Measurements from ENCODE around the gene EMSY. TPM values are rescaled to one million over a fixed set of nuclear protein-coding genes. Genes with fewer than 3 reads are reported as not detected.

EMSY gene
- total and polyA plus RNA-seq, 2 of the 13 experiments (the other 11 are each of a cell fraction or from before 2014, with no cell fraction given) = 11.6 to 18.5 TPM

GRCh38 chr11:76523786-76524436 is 79.1 kb downstream of the EMSY start:
- DNase-seq (ENCODE audit: low spot score) = peak; percentile 87
- H3K4me2 ChIP-seq (ENCODE audit: low read depth, low read length) = peak overlapping the region; percentile 36; the same call in 1 of the 2 replicates
- no peak for FAIRE-seq
- peaks cover 1 to 13% of the 10 kb centered on the region in 2 experiments; a peak in 2 of 5 replicates for H3K36me3 ChIP-seq (replicated peaks in 1 of 2; ENCODE audit: control insufficient read depth in 1 of 2, insufficient read depth in 2 of 2, low read length in 2 of 2)
- peaks cover 51% of the 10 kb centered on the region for H3K4me1 ChIP-seq (ENCODE audit: insufficient read depth, low read length)
- H3K27ac ChIP-seq (ENCODE audit: extremely low read length, insufficient read depth, low read length) = peak overlapping the region; percentile 27
- no peaks in the 10 kb centered on the region for H3K79me2 ChIP-seq (ENCODE audit: insufficient read depth, low read length)
- H3K4me3 ChIP-seq (replicated peaks in 1 of 3; ENCODE audit: insufficient read depth in 1 of 3, low read depth in 2 of 3, low read length in 3 of 3) = no peak overlapping the region
- H3K9me3 ChIP-seq (ENCODE audit: low read length) = no peaks in the 10 kb centered on the region
- ATAC-seq = peak; percentile 82
- no peaks in the 10 kb centered on the region; the same call in 1 of the 2 replicates for H4K20me1 ChIP-seq (ENCODE audit: insufficient read depth, low read length)
- WGBS (ENCODE audit: low lambda C conversion rate) = 72% methylated on average over 2 of the region's 2 CpGs
- no TSS peak for BruUV-seq (replicated peaks)
- in situ Hi-C loops (cut with HindIII; ENCODE audit: extremely low pct_ligation_motif_present, low pct_unique_long_range_greater_than_20kb) (no loop called here), intact Hi-C loops (cut with micrococcal nuclease; ENCODE audit: unreplicated experiment) (no loop called here)
- ChIA-PET CTCF (ENCODE audit: low intra/inter-chr PET ratio, low total read pairs) (no interaction called here), POLR2A (no interaction called here)
- no peaks in the 10 kb centered on the region for H3K27me3 ChIP-seq (ENCODE audit: control insufficient read depth in 1 of 2, insufficient read depth in 2 of 2, low read length in 2 of 2)
- no peak overlapping the region for H2AFZ ChIP-seq (ENCODE audit: low read length)
- H3K9ac ChIP-seq (ENCODE audit: insufficient read depth, low read depth, low read length) = no peak overlapping the region
- TF ChIP-seq NCOA2 (CRISPR knock-in tag; IDR thresholded peaks at IDR 0.05) = peak; percentile 80
- TF ChIP-seq CCDC6 (CRISPR knock-in tag; IDR thresholded peaks at IDR 0.05) = no peak
- TF ChIP-seq CBX1 (IDR thresholded peaks at IDR 0.05; ENCODE audit: low read depth) = no peak
- TF ChIP-seq ZNF570 (CRISPR knock-in tag; IDR thresholded peaks at IDR 0.05; ENCODE audit: borderline replicate concordance) = no peak
- TF ChIP-seq JARID2 (CRISPR knock-in tag; IDR thresholded peaks at IDR 0.05; ENCODE audit: insufficient replicate concordance) = no peak
- TF ChIP-seq NFATC3 (CRISPR knock-in tag; IDR thresholded peaks at IDR 0.05) = no peak
- no peak for TF ChIP-seq ZNF556 (CRISPR knock-in tag; IDR thresholded peaks at IDR 0.05; ENCODE audit: borderline replicate concordance)
- 0 out of 2 replicates have a peak, but pooled peaks have one; percentile 28 for TF ChIP-seq HNF4A (CRISPR knock-in tag; IDR thresholded peaks at IDR 0.05)
- no peak for TF ChIP-seq ZNF776 (CRISPR knock-in tag; IDR thresholded peaks at IDR 0.05)
- TF ChIP-seq TOPORS (CRISPR knock-in tag; IDR thresholded peaks at IDR 0.05) = no peak
- no peak for TF ChIP-seq ZBTB25 (CRISPR knock-in tag; IDR thresholded peaks at IDR 0.05)
- TF ChIP-seq ZNF382 (CRISPR knock-in tag; IDR thresholded peaks at IDR 0.05; ENCODE audit: borderline replicate concordance) = no peak
- TF ChIP-seq HMGXB4 (CRISPR knock-in tag; IDR thresholded peaks at IDR 0.05; ENCODE audit: borderline replicate concordance in 1 of 2, low read depth in 1 of 2) = 0 out of 4 replicates have a peak, but pooled peaks of 1 of the 2 experiments have one; percentile 21
- TF ChIP-seq EZH2 (conservative IDR thresholded peaks at IDR 0.05; ENCODE audit: low read depth, low read length) = no peak
- peak; percentile 57; the same call in 1 of the 2 replicates for TF ChIP-seq PITX1 (CRISPR knock-in tag; IDR thresholded peaks at IDR 0.05)
- TF ChIP-seq KAT2B (IDR thresholded peaks at IDR 0.05; ENCODE audit: borderline replicate concordance, low read depth, low read length) = no peak
- TF ChIP-seq ZMYM2 (CRISPR knock-in tag; IDR thresholded peaks at IDR 0.05) = 0 out of 2 replicates have a peak, but pooled peaks have one; percentile 58
- TF ChIP-seq ZNF704 (CRISPR knock-in tag; IDR thresholded peaks at IDR 0.05; ENCODE audit: borderline replicate concordance) = no peak
- no peak for TF ChIP-seq FOXP1 (IDR thresholded peaks at IDR 0.05)
- TF ChIP-seq FOXP1 (CRISPR knock-in tag; IDR thresholded peaks at IDR 0.05) = peak; percentile 83
- TF ChIP-seq FOSL2 (CRISPR knock-in tag; IDR thresholded peaks at IDR 0.05) = no peak
- TF ChIP-seq ZNF326 (CRISPR knock-in tag; IDR thresholded peaks at IDR 0.05; ENCODE audit: borderline replicate concordance) = no peak
- TF ChIP-seq TCF7 (IDR thresholded peaks at IDR 0.05; ENCODE audit: low read depth) = peak; percentile 52
